ENCODE measurements around the gene TBC1D10A.

The TBC1D10A gene

GRCh38 chr22:30297991-30298701 lies 28.6 kb downstream of the TBC1D10A start:
- DNase-seq: no peak

- no peak for DNase-seq
These were observed 29.3 kb downstream of the TBC1D10A start for GRCh38 chr22:30297276-30297990.

- DNase-seq: no peak
These were observed 29.9 kb downstream of the TBC1D10A start for GRCh38 chr22:30296833-30297232.

GRCh38 chr22:30296324-30296723 lies 30.4 kb downstream of the TBC1D10A start:
- no peak for DNase-seq

- no peak for DNase-seq
These were observed 31.2 kb downstream of the TBC1D10A start for GRCh38 chr22:30295576-30295975.

- DNase-seq: no peak
These were observed 31.9 kb downstream of the TBC1D10A start for GRCh38 chr22:30294830-30295229.

- no peak for DNase-seq
These were observed 32.7 kb downstream of the TBC1D10A start for GRCh38 chr22:30294066-30294465.

GRCh38 chr22:30293026-30293425 lies 33.7 kb downstream of the TBC1D10A start:
- DNase-seq: no peak

GRCh38 chr22:30292069-30292970 lies 34.4 kb downstream of the TBC1D10A start:
- no peak for DNase-seq

- DNase-seq: no peak
These were observed 35.5 kb downstream of the TBC1D10A start for GRCh38 chr22:30291058-30291892.

GRCh38 chr22:30290342-30291057 lies 36.2 kb downstream of the TBC1D10A start:
- DNase-seq: no peak

GRCh38 chr22:30289980-30290313 lies 36.8 kb downstream of the TBC1D10A start:
- no peak for DNase-seq

GRCh38 chr22:30289141-30289979 lies 37.4 kb downstream of the TBC1D10A start, which contains the start of gene CASTOR1:
CASTOR1 (minus strand) TSS chr22:30289505; CDS start chr22:30289497, 8 bp downstream.
- peak; percentile 80 to 89 for DNase-seq

GRCh38 chr22:30288419-30289140 lies 38.2 kb downstream of the TBC1D10A start:
- DNase-seq: no peak

GRCh38 chr22:30287648-30288418 lies 38.9 kb downstream of the TBC1D10A start:
- peak; percentile 84 to 86 for DNase-seq

- peak; percentile 77 to 89 for DNase-seq
These were observed 39.7 kb downstream of the TBC1D10A start for GRCh38 chr22:30286813-30287647.

- no peak for DNase-seq
These were observed 40.4 kb downstream of the TBC1D10A start for GRCh38 chr22:30286331-30286730.

GRCh38 chr22:30285846-30286200 lies 40.9 kb downstream of the TBC1D10A start:
- no peak for DNase-seq

Measured in stimulated activated CD4-positive, alpha-beta T cell treated with anti-CD3 and anti-CD28 coated beads, Interleukin-4, amount 100 ng/mL, for 4 hours (primary cell).